ENCODE results near the gene COBLL1. TPM values are rescaled to one million over a fixed set of nuclear protein-coding genes. Genes with fewer than 3 reads are reported as not detected.

COBLL1 gene
- total RNA-seq, 1 donor from 2014 or later: 28.2 TPM

DNA sequence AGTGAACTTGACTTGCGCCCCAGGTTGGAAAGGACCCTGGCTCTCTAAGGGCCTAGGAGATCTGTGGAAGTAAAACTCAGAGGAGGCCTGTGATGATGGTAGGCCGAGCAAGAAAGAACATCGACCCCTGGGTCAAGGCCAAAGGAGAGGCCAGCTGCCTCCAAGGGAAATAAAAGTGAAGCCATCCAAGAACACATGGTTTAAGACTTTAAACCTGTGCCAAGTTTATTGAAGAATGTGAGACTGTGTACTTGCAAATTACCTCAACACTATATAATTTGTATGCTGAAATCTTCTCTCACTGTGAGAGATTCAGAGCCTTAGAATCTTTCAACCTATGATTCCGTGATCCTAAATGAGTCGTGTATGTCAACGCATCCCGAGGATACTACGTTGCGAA, 40.7 kb upstream of the COBLL1 start:
- Mint-ChIP-seq H3K4me1 (ENCODE audit: unreplicated experiment) (peaks cover 15% of the 10 kb centered on the region), H3K4me3 (no peak overlapping the region), H3K9me3 (no peaks in the 10 kb centered on the region), H3K27me3 (no peaks in the 10 kb centered on the region), H3K27ac (no peak overlapping the region), H3K36me3 (no peaks in the 10 kb centered on the region)
- TF ChIP-seq, protein P1, sequence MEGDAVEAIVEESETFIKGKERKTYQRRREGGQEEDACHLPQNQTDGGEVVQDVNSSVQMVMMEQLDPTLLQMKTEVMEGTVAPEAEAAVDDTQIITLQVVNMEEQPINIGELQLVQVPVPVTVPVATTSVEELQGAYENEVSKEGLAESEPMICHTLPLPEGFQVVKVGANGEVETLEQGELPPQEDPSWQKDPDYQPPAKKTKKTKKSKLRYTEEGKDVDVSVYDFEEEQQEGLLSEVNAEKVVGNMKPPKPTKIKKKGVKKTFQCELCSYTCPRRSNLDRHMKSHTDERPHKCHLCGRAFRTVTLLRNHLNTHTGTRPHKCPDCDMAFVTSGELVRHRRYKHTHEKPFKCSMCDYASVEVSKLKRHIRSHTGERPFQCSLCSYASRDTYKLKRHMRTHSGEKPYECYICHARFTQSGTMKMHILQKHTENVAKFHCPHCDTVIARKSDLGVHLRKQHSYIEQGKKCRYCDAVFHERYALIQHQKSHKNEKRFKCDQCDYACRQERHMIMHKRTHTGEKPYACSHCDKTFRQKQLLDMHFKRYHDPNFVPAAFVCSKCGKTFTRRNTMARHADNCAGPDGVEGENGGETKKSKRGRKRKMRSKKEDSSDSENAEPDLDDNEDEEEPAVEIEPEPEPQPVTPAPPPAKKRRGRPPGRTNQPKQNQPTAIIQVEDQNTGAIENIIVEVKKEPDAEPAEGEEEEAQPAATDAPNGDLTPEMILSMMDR (conservative IDR thresholded peaks at IDR 0.05): no peak
- no peak for DNase-seq (ENCODE audit: extremely low spot score, unreplicated experiment)

DNA sequence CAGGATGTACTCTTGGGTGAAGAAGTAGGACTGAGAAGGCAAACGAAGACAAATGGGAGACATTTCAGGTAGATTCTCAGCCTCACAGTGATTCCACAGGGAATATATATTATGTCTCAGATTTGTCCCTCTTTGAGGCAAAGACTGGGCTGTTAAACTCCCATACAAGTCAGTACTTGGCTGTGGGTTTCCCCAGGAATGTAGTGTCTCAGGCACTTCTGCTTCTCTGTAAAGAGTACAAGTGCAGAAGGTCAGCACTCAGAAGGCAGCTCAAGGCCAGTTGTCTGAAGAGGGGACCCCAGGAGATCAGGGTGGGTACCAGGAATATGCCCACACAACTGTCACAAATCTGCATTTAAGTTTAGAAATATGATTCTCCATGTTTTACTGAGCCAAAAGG, 39.9 kb upstream of the COBLL1 start:
- Mint-ChIP-seq H3K36me3 (no peaks in the 10 kb centered on the region), H3K27ac (no peak overlapping the region)

DNA sequence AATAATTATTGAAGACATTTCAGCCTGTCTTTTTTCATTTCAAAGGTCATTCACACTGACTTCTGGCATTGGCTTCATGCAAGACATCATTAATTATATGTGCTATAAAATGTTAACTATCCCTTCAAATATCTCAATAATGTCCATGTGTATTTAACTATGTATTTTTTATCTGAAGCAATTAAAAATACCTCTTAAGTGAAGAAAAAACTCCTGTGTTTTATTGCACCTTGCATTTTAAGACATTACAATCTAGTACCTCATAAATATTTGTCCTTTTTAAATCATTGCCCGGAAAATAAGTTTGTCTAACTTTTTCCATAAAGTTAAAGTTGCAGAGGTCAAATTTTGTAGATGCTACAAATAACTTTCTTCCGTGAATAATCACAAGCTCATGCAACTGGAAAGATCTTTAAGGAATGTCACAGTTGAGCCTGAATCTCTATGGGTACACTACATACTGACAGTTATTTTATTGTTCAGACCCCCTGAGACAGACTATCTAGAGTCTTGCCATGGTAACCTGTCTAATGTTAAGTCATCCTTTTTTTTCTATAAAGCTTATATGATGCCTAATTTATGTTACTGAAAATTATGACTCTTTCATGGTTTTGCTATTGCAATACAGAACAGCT, 38.4 kb upstream of the COBLL1 start:
- Mint-ChIP-seq H3K4me1 (ENCODE audit: unreplicated experiment) (peaks cover 15% of the 10 kb centered on the region), H3K36me3 (no peaks in the 10 kb centered on the region), H3K9me3 (no peaks in the 10 kb centered on the region), H3K27ac (no peak overlapping the region), H3K27me3 (no peaks in the 10 kb centered on the region), H3K4me3 (no peak overlapping the region)
- TF ChIP-seq, protein P1 (conservative IDR thresholded peaks at IDR 0.05): no peak
- no peak for DNase-seq (ENCODE audit: extremely low spot score, unreplicated experiment)

More for the DNA sequence above, 39.9 kb upstream of the COBLL1 start:
- Mint-ChIP-seq H3K9me3 (no peaks in the 10 kb centered on the region), H3K27me3 (no peaks in the 10 kb centered on the region), H3K4me3 (no peak overlapping the region), H3K4me1 (ENCODE audit: unreplicated experiment) (peaks cover 15% of the 10 kb centered on the region)
- no peak for DNase-seq (ENCODE audit: extremely low spot score, unreplicated experiment)
- TF ChIP-seq, protein P1 (conservative IDR thresholded peaks at IDR 0.05): no peak

DNA sequence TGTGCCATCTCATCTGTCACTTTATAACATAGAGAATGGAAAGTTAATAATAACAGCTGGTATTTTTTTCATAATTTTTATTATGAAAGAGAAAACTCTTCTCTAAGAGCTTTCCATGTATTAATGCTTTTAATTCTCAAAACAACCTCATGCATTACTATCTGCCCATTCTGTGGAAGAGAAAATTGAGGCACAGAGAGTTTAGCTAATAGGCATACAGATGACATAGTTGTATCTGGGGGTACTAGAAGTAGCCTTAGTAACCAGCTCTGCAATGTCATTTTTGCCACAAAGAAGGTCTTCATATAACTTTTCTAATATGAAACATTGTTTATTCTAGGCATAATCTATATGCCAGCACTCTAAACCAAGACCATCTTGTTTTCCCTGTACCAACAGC, 36.3 kb upstream of the COBLL1 start:
- TF ChIP-seq, protein P1 (conservative IDR thresholded peaks at IDR 0.05): no peak
- Mint-ChIP-seq H3K9me3 (no peaks in the 10 kb centered on the region), H3K4me3 (no peak overlapping the region), H3K36me3 (no peaks in the 10 kb centered on the region), H3K27me3 (no peaks in the 10 kb centered on the region), H3K27ac (no peak overlapping the region), H3K4me1 (ENCODE audit: unreplicated experiment) (peaks cover 15% of the 10 kb centered on the region)
- DNase-seq (ENCODE audit: extremely low spot score, unreplicated experiment): no peak

DNA sequence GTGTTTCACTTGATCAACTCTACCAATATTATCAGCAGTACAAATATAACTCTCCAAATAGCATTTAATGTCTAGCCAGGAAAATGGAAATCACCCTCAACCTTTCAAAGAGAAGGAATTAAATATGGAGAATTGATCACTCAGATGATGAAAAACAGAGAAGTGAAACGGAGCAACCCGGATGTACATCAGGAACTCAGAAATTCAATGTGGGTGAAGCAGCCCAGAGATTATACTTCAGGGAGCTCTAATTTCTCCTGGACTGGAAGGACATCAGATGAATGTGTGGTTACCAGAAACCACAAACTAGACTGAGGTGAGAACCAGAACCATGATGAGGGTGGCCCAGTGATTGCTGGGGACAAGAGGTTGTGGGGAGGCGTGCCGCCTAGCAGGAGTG, 35.5 kb upstream of the COBLL1 start:
- no peaks in the 10 kb centered on the region for H3K36me3 Mint-ChIP-seq
- H3K27me3 Mint-ChIP-seq: no peaks in the 10 kb centered on the region
- DNase-seq (ENCODE audit: extremely low spot score, unreplicated experiment): no peak
- no peak overlapping the region for H3K4me3 Mint-ChIP-seq
- TF ChIP-seq, protein P1 (conservative IDR thresholded peaks at IDR 0.05): no peak
- peaks cover 15% of the 10 kb centered on the region for H3K4me1 Mint-ChIP-seq (ENCODE audit: unreplicated experiment)
- no peak overlapping the region for H3K27ac Mint-ChIP-seq
- H3K9me3 Mint-ChIP-seq: no peaks in the 10 kb centered on the region
